Measurements from ENCODE around the gene PODXL2. TPM values are rescaled to one million over a fixed set of nuclear protein-coding genes. Genes with fewer than 3 reads are reported as not detected.

Gene PODXL2
- total RNA-seq, 1 experiment from 2014 or later, result 5.7 TPM

DNA sequence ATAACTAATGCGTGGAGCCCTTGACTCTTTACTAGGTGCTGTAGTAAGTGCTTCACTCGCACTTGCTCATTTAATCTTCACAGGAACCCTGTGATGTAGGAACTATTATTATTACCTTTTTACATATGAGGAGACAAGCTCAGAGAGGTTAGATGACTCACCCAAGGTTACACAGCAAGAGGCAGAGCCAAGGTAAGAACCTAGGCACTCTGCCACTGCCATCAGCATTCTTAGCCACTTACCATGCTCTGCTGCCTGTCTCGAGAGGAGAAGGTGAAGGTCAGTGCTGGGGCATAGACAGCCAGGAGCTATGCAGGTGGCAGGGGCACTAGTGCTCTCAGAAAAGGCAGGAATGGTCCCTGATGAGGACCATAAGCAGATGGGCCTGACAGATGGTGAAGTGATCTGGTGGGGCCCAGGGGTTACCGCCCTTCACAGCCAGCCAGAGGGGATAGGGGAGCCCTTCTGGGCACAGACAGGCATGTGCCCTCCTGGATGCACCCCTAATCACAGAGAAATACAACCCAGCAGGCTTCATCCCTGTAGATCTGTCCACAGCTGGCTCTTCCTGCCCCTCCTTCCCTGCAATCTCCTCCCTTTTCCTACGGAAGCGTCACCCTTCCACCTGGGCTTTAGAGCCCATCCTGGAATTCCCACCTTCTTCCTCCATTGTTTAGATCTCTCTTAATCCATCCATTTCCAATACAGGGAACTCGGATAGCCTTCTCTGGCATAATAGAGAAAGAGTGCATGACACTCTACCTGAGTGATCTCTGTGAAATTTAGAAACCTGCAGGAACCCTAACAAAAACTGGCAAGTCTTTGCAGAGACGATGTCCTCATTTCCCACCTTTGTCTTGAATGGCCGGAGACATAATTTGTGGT lies 70.7 kb downstream of the PODXL2 start:
- DNase-seq (ENCODE audit: low read depth, low spot score), result no peak
- no peaks in the 10 kb centered on the region for H3K27me3 ChIP-seq (ENCODE audit: insufficient read depth, low read length)
- H3K79me2 ChIP-seq (ENCODE audit: insufficient read depth, low read length), result no peaks in the 10 kb centered on the region
- no peak overlapping the region for H2AFZ ChIP-seq (ENCODE audit: low read depth, low read length, poor library complexity, severe bottlenecking)
- intact Hi-C loops (cut with micrococcal nuclease), result no loop called here
- no peaks in the 10 kb centered on the region for H3K36me3 ChIP-seq (ENCODE audit: control insufficient read depth in 1 of 2, insufficient read depth in 2 of 2, low read length in 2 of 2)
- POLR2A ChIA-PET, result interaction anchor here (0.9 kb wide), 1 partner anchor 11 kb away, joined by 3 read pairs; no protein-coding TSS in a partner anchor
- H3K27ac ChIP-seq (ENCODE audit: low read depth, low read length), result no peak overlapping the region
- CTCF ChIA-PET, result interaction anchor here (1.1 kb wide), 1 partner anchor 9 kb away, joined by 3 read pairs; no protein-coding TSS in a partner anchor
- no peaks in the 10 kb centered on the region for H4K20me1 ChIP-seq (ENCODE audit: insufficient read depth)
- TF ChIP-seq ZFX (IDR thresholded peaks at IDR 0.05), result no peak
- TF ChIP-seq, protein P1, sequence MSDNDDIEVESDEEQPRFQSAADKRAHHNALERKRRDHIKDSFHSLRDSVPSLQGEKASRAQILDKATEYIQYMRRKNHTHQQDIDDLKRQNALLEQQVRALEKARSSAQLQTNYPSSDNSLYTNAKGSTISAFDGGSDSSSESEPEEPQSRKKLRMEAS (IDR thresholded peaks at IDR 0.05), result no peak
- no peak for TF ChIP-seq FOSL1 (IDR thresholded peaks at IDR 0.05; ENCODE audit: low read depth)
- TF ChIP-seq, protein P2, sequence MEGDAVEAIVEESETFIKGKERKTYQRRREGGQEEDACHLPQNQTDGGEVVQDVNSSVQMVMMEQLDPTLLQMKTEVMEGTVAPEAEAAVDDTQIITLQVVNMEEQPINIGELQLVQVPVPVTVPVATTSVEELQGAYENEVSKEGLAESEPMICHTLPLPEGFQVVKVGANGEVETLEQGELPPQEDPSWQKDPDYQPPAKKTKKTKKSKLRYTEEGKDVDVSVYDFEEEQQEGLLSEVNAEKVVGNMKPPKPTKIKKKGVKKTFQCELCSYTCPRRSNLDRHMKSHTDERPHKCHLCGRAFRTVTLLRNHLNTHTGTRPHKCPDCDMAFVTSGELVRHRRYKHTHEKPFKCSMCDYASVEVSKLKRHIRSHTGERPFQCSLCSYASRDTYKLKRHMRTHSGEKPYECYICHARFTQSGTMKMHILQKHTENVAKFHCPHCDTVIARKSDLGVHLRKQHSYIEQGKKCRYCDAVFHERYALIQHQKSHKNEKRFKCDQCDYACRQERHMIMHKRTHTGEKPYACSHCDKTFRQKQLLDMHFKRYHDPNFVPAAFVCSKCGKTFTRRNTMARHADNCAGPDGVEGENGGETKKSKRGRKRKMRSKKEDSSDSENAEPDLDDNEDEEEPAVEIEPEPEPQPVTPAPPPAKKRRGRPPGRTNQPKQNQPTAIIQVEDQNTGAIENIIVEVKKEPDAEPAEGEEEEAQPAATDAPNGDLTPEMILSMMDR (IDR thresholded peaks at IDR 0.05 in 2 of 3, conservative IDR thresholded peaks at IDR 0.05 in 1 of 3; ENCODE audit: borderline replicate concordance in 1 of 3, insufficient read depth in 1 of 3, low read depth in 2 of 3, low read length in 2 of 3), result no peak
- no peak for TF ChIP-seq POLR2AphosphoS5 (IDR thresholded peaks at IDR 0.05; ENCODE audit: low read depth, low read length)
- no peak for TF ChIP-seq SRF (IDR thresholded peaks at IDR 0.05; ENCODE audit: low read depth)
- TF ChIP-seq EZH2phosphoT487 (IDR thresholded peaks at IDR 0.05; ENCODE audit: borderline replicate concordance), result no peak
- TF ChIP-seq SP1 (IDR thresholded peaks at IDR 0.05; ENCODE audit: low read depth), result no peak
- TF ChIP-seq, protein P3, sequence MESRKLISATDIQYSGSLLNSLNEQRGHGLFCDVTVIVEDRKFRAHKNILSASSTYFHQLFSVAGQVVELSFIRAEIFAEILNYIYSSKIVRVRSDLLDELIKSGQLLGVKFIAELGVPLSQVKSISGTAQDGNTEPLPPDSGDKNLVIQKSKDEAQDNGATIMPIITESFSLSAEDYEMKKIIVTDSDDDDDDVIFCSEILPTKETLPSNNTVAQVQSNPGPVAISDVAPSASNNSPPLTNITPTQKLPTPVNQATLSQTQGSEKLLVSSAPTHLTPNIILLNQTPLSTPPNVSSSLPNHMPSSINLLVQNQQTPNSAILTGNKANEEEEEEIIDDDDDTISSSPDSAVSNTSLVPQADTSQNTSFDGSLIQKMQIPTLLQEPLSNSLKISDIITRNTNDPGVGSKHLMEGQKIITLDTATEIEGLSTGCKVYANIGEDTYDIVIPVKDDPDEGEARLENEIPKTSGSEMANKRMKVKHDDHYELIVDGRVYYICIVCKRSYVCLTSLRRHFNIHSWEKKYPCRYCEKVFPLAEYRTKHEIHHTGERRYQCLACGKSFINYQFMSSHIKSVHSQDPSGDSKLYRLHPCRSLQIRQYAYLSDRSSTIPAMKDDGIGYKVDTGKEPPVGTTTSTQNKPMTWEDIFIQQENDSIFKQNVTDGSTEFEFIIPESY (IDR thresholded peaks at IDR 0.05; ENCODE audit: extremely low read depth, insufficient replicate concordance, low read length), result no peak
- TF ChIP-seq YY1 (IDR thresholded peaks at IDR 0.05; ENCODE audit: extremely low read depth, insufficient replicate concordance, low read depth, low read length), result no peak
- TF ChIP-seq EZH2 (IDR thresholded peaks at IDR 0.05), result no peak
- TF ChIP-seq ZNF274 (IDR thresholded peaks at IDR 0.05; ENCODE audit: low read depth, low read length), result no peak
- H3K9ac ChIP-seq (ENCODE audit: low read length), result no peak overlapping the region
- H3K4me3 ChIP-seq (replicated peaks in 1 of 2; ENCODE audit: low read depth in 1 of 2, low read length in 2 of 2), result no peak overlapping the region
- RAD21 ChIA-PET (ENCODE audit: low non-redundant PET in 1 of 2, low total read pairs in 2 of 2, uncharacterized antibody in 2 of 2, unreplicated experiment in 2 of 2), result no interaction called here
- peaks cover 2 to 29% of the 10 kb centered on the region in 2 experiments; a peak in 2 of 4 replicates for H3K4me1 ChIP-seq (ENCODE audit: control insufficient read depth in 1 of 2, insufficient read depth in 2 of 2, low read length in 2 of 2)
- ATAC-seq, result no peak
- H3K9me2 ChIP-seq (ENCODE audit: insufficient read depth), result no peaks in the 10 kb centered on the region
- H3K4me2 ChIP-seq (ENCODE audit: low read length), result peak overlapping the region; percentile 17; the same call in 1 of the 2 replicates
- BruUV-seq (replicated peaks), result no TSS peak
- H3K9me3 ChIP-seq (ENCODE audit: control insufficient read depth in 1 of 2, insufficient read depth in 1 of 2, low read depth in 1 of 2, low read length in 2 of 2), result 0 out of 4 replicates have a peak, but pooled peaks cover 0 to 5% of the 10 kb centered on the region in 2 experiments
